ENCODE data around the gene MED13. TPM values are rescaled to one million over a fixed set of nuclear protein-coding genes. Genes with fewer than 3 reads are reported as not detected.

The MED13 gene
- polyA plus RNA-seq, 1 of the 3 experiments (the other 2 are of a cell fraction) = 6.3 TPM

GRCh38 chr17:62009220-62009619, 55.9 kb downstream of the MED13 start:
- Histone ChIP-seq H2AFZ (ENCODE audit: low read depth) (no peak overlapping the region), H3K27me3 (ENCODE audit: insufficient read depth) (no peaks in the 10 kb centered on the region), H3K27ac (ENCODE audit: low read depth in 2 of 2, low read length in 1 of 2) (no peak overlapping the region), H3F3A (replicated peaks; ENCODE audit: insufficient read depth) (peaks cover 8% of the 10 kb centered on the region), H3K4me2 (no peak overlapping the region), H3K4me3 (ENCODE audit: low read depth in 2 of 2, low read length in 1 of 2) (no peak overlapping the region), H3K9me3 (no peaks in the 10 kb centered on the region), H3K9ac (no peak overlapping the region), H3K4me1 (ENCODE audit: control insufficient read depth in 1 of 2, insufficient read depth in 2 of 2, low read depth in 1 of 2, low read length in 1 of 2) (no peaks in the 10 kb centered on the region), H3K9me2 (no peaks in the 10 kb centered on the region), H4K20me1 (ENCODE audit: insufficient read depth) (peaks cover 11% of the 10 kb centered on the region), H3K79me2 (ENCODE audit: insufficient read depth) (peaks cover 95% of the 10 kb centered on the region), H3K36me3 (replicated peaks in 1 of 2; ENCODE audit: control insufficient read depth in 1 of 2, insufficient read depth in 2 of 2, low read length in 1 of 2) (peaks cover 50 to 82% of the 10 kb centered on the region in 2 experiments)
- 96% methylated on average over 1 of the region's 1 CpG for WGBS (ENCODE audit: low lambda C conversion rate)
- CTCF ChIA-PET = interaction anchor here (1.1 kb wide), 1 partner anchor 11 kb away, joined by 3 read pairs; no protein-coding TSS in a partner anchor
- no peak for DNase-seq
- TF ChIP-seq RCOR1 (IDR thresholded peaks at IDR 0.05; ENCODE audit: low read length) (no peak), GABPA (IDR thresholded peaks at IDR 0.05; ENCODE audit: low read depth) (no peak), FOXM1 (IDR thresholded peaks at IDR 0.05; ENCODE audit: low read depth) (no peak), MXI1 (IDR thresholded peaks at IDR 0.05; ENCODE audit: low read depth, low read length) (no peak), TEAD4 (IDR thresholded peaks at IDR 0.05; ENCODE audit: borderline replicate concordance, insufficient read depth) (no peak), IRF3 (IDR thresholded peaks at IDR 0.05; ENCODE audit: low read depth, low read length) (no peak), NRF1 (IDR thresholded peaks at IDR 0.05; ENCODE audit: low read depth, low read length) (no peak), NFIC (IDR thresholded peaks at IDR 0.05; ENCODE audit: borderline replicate concordance) (no peak), MEF2A (IDR thresholded peaks at IDR 0.05; ENCODE audit: borderline replicate concordance, low read depth) (no peak), RFX5 (IDR thresholded peaks at IDR 0.05; ENCODE audit: low read length) (no peak), YY1 (IDR thresholded peaks at IDR 0.05; ENCODE audit: low read depth) (no peak), FOSL2 (IDR thresholded peaks at IDR 0.05; ENCODE audit: borderline replicate concordance, low read depth) (no peak), JUND (IDR thresholded peaks at IDR 0.05) (no peak), ELF1 (IDR thresholded peaks at IDR 0.05) (no peak)
- TF ChIP-seq, protein P1, sequence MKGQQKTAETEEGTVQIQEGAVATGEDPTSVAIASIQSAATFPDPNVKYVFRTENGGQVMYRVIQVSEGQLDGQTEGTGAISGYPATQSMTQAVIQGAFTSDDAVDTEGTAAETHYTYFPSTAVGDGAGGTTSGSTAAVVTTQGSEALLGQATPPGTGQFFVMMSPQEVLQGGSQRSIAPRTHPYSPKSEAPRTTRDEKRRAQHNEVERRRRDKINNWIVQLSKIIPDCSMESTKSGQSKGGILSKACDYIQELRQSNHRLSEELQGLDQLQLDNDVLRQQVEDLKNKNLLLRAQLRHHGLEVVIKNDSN (IDR thresholded peaks at IDR 0.05; ENCODE audit: borderline replicate concordance, low read depth) = no peak
- POLR2A ChIA-PET = no interaction called here

- Histone ChIP-seq H3K9me3 (no peaks in the 10 kb centered on the region), H3K9me2 (no peaks in the 10 kb centered on the region), H4K20me1 (ENCODE audit: insufficient read depth) (peaks cover 12% of the 10 kb centered on the region), H3K27ac (ENCODE audit: low read depth in 2 of 2, low read length in 1 of 2) (no peak overlapping the region), H2AFZ (ENCODE audit: low read depth) (no peak overlapping the region), H3K27me3 (ENCODE audit: insufficient read depth) (no peaks in the 10 kb centered on the region), H3K4me2 (no peak overlapping the region), H3K36me3 (replicated peaks in 1 of 2; ENCODE audit: control insufficient read depth in 1 of 2, insufficient read depth in 2 of 2, low read length in 1 of 2) (peaks cover 54 to 86% of the 10 kb centered on the region in 2 experiments), H3K4me1 (ENCODE audit: control insufficient read depth in 1 of 2, insufficient read depth in 2 of 2, low read depth in 1 of 2, low read length in 1 of 2) (no peaks in the 10 kb centered on the region), H3K4me3 (ENCODE audit: low read depth in 2 of 2, low read length in 1 of 2) (no peak overlapping the region), H3K9ac (no peak overlapping the region), H3F3A (replicated peaks; ENCODE audit: insufficient read depth) (peaks cover 8% of the 10 kb centered on the region), H3K79me2 (ENCODE audit: insufficient read depth) (peaks cover 95% of the 10 kb centered on the region)
- POLR2A ChIA-PET = no interaction called here
- CTCF ChIA-PET = interaction anchor here (1.1 kb wide), 2 partner anchors 10 to 17 kb away, joined by 3 to 4 read pairs; no protein-coding TSS in a partner anchor
- 94% methylated on average over 5 of the region's 5 CpGs for WGBS (ENCODE audit: low lambda C conversion rate)
- no peak for DNase-seq
- TF ChIP-seq ZBTB33 (IDR thresholded peaks at IDR 0.05; ENCODE audit: borderline replicate concordance, low read depth) (no peak), FOXM1 (IDR thresholded peaks at IDR 0.05; ENCODE audit: low read depth) (no peak), MXI1 (IDR thresholded peaks at IDR 0.05; ENCODE audit: low read depth, low read length) (no peak), CTCF (IDR thresholded peaks at IDR 0.05) (no peak), SIN3A (IDR thresholded peaks at IDR 0.05; ENCODE audit: borderline replicate concordance, low read depth, low read length) (no peak), ELF1 (IDR thresholded peaks at IDR 0.05) (no peak), JUND (IDR thresholded peaks at IDR 0.05) (no peak), RXRA (IDR thresholded peaks at IDR 0.05; ENCODE audit: borderline replicate concordance, low read depth) (no peak), RAD21 (IDR thresholded peaks at IDR 0.05; ENCODE audit: low read length) (no peak), YY1 (IDR thresholded peaks at IDR 0.05; ENCODE audit: low read depth) (no peak), GABPA (IDR thresholded peaks at IDR 0.05; ENCODE audit: low read depth) (no peak), GATA2 (CRISPR knock-in tag; IDR thresholded peaks at IDR 0.05) (no peak), FOSL2 (IDR thresholded peaks at IDR 0.05; ENCODE audit: borderline replicate concordance, low read depth) (no peak), NRF1 (IDR thresholded peaks at IDR 0.05; ENCODE audit: low read depth, low read length) (no peak), SMC3 (IDR thresholded peaks at IDR 0.05; ENCODE audit: low read depth, low read length) (no peak), MEF2A (IDR thresholded peaks at IDR 0.05; ENCODE audit: borderline replicate concordance, low read depth) (no peak)
- TF ChIP-seq, protein P1 (IDR thresholded peaks at IDR 0.05; ENCODE audit: borderline replicate concordance, low read depth) = no peak
These were observed 56.8 kb downstream of the MED13 start for GRCh38 chr17:62008294-62008693.

Data from SK-N-SH (cell line).